SIG-M5 treated with dmso at 0.1 percent for 504 hours (cell line): Measurements from ENCODE around the gene USP48.
"Not testable (repeated sequence)": the region's sequence is repeated elsewhere in the genome, so short reads cannot be mapped to it uniquely, and the experiment has no call there.

ENCODE experiments used
- DNase-seq: peaks from one replicate; lab custom pipeline; 2025; ENCODE audit not compliant: unreplicated experiment; lab: John Stamatoyannopoulos, UW

Gene USP48

DNA sequence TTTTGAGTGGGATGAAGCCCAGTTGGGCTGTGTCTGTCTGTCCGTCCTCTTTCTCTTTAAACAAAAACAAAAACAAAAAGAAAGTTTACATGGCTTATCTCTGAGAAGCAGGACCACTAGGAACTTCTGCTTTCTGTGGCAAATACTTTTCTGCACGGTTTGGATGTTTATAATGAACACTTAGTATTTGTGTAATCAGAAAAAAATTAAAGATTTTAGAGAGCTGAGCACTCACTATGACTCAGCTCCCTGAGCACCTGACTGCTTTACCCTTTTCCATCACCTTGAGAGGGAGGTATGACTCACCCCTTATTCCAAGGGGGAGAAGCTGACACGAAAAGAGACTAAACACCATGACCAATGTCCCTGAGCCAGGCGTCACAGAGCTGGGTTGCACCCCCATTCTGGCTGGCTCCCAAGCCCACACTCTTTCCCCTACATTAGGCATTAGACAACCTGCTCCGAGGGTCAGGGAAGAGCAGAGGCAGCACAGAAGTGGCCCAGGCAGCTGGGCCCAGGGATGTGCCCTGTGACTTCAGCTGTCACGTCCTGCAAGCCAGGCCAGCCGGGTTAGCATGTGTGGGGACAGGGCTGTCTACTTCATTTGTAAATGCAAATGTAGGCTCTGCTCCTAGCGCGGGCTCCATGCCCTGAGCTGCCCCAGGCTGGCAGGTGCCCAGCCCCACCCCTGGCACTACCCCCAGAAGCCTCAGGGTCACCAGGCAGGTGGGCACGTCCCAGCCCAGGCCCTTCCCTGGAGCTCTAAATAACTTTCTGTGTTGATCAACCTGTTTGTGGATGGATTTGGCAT, 144.2 kb downstream of the USP48 start:
- DNase-seq = no peak

DNA sequence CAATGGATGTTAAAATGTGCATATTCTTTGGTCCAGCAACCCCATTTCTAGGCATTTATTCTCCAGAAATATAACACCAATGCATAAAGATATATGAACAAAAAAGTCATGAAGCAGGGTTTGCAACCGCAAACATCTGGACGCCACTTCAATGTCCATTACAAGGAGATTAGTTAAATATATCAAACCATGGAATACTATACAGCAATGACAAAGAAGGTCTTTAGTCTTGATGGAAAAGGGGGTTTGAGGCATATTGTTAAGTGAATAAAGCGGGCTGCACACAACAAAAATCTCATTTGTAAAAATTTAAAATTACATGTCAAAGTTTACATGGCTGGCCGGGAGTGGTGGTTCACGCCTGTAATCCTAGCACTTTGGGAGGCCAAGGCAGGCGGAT, 145.4 kb downstream of the USP48 start:
- no peak for DNase-seq

DNA sequence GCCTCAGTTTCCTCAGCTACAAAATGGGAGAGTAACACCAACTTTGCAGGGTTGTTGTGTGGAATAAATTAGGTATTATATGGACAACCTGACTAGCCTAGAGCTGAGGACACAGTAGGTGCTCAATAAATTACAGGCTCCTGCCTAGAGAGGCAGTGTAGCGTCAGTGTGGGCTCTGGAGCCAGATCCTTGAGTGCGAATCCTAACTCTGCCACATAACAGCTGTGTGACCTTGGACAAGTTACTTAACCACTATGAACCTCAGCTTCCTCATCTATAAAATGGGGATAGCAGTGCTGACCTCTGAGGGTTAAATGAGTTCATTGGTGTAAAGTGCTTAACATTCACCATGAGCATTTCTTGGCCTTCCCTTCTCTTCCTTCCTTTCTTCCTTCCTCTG, 146.9 kb downstream of the USP48 start:
- no peak for DNase-seq

DNA sequence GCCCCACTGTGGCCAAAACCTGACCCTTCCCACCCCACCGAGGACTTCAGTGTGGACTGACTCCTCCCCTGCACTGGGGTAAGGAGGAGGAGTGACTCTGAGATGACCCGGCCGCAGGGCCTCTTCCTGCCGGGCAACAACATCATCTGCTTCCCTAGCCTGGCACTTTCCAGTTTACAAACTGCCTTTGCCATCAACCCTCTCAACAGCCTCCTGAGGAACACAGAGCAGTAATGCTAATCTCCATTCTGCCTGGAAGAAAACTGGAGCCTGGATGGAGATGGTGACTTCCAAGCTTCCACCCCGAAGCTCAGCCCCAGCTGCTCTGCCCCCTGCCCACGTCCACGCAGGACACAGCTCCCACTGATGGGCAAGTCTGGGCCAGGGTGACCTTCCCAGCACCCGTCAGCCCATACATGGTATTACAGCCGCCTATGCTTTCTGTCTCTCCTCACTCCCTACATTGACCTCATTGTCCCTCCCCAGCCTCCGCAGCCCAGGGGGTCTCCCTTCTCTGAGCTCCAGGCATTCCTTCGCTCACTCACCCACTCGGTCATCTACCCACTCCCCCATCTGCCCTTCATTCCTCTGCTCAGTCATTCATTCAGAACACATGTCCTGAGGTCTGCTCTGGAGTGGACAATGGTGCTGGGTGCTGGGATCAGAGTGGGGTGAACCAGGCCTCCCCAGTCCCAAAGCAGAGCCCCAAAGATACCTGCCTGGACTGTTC, 148.0 kb downstream of the USP48 start:
- no peak for DNase-seq

DNA sequence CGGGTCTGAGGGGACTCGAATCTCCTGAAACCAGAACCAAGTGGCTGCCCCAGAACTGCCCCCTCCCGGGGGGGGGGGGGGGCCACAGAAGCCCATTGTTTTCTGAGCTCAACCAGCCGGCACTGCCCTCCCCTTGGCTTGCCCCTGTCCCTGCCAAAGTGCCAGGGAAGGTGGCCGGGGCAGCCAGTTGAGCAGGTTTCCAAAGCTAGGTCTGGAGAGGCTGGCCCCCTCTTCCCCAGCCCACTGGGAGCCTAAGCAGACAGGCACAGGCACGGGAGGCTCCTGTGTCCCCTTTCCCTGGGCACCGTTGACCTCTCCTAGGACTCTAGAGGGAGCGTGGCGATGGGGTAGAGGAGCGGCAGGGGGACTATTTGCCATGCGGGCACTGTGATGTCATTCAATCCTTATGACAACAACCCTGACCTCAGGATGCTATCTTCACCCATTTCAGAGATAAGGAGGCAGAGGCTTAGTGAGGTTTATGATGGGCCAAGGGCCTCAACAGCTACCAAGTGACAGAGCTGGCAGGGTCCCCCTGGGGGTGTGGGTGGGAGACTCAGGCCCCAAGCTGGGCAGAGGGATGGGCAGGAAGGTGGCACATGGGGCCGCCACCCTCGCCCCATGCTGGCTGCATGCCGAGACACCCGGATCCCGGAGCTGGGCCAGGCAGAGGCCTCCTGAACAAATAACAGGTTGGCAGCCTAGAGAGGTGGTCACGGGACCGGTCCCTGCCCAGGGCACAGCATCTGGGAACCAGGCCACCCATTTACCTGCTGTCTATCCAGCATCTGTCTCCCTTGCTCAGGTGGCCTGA, 148.8 kb downstream of the USP48 start:
- DNase-seq = no peak

DNA sequence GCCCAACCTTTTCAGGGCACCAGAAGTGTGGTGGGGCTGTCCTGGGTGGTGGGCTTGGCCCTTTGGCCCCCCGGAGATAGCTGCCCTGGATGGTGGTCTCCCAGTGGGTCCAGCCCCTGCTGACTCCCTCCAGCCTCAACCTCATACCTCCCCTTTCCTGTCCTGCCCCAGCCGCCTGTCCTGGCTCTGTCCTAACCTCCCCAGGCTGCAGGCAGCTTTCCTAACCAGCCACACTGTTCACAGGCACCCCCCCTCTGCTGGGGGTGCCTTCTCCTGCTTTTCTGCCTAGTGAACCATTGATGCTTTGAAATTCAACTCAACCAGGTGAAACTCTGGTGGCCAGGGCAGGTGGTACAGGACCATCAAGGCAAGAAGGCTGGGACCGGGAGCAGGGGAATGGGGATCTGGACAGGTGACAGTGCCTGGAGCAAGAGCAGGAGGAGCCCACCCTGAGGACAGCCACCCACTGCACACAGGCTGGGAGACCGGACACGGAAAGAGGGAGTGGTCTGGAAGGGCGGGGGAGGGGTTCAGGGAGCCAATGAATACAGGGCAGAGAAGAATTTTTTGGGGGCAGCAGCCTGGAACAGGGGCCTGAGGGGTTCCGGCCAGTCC, 149.7 kb downstream of the USP48 start:
- no peak for DNase-seq

DNA sequence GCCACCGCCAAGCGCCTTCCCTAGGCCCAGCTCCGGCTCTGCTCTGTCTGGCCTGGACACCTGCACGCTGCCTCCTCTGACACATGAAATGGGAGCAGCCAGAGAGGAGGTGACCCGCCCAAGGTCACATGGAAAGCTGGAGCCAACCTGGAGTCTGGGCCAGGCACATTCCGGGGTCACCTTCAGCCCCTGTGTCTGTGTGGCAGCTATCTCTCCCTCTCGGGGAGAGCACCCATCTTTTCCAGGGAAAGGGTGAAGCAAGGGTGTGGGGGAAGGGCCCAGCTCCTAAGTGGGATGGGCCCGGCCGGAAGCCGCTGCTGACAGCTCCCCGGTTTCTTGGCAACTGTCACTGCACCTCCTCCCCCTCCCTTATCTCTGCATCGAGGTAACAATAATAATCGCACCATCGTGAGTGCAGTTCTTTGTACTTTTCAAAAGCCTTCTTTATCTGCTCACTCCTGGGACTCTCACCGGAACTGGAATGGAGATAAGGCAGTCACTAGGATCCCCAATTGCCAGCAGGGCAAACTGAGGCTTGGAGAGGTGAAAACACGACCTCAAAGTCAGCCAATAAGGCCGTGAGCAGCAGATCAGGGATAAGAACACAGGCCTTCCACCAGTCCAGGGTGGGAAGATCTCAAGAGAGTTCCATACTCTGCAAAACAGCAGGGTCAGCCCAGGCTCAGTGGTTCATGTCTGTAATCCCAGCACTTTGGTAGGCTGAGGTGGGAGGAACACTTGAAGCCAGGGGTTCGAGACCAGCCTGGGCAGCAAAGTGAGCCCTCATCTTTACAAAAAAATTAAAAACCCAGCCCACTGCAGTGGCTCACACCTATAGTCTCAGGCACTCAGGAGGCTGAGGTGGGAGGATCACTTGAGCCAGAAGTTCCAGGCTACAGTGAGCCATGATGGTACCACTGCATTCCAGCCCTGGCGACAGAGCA, 150.7 kb downstream of the USP48 start:
- DNase-seq = no peak

DNA sequence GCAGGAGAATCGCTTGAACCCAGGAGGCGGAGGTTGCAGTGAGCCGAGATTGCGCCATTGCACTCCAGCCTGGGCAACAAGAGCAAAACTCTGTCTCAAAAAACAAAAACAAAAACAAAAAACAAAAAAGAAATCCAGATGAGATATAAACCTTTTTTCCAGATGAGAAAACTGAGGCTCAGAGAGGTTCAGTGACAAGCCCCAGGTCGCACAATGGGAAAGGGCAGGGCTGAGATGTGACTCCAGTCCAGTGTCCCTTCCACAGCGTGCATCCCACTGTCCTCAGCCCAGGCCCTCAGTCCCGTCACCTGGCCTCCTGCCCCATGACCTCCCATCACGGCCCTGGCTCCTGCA, 151.4 kb downstream of the USP48 start:
- DNase-seq = not testable (repeated sequence)

DNA sequence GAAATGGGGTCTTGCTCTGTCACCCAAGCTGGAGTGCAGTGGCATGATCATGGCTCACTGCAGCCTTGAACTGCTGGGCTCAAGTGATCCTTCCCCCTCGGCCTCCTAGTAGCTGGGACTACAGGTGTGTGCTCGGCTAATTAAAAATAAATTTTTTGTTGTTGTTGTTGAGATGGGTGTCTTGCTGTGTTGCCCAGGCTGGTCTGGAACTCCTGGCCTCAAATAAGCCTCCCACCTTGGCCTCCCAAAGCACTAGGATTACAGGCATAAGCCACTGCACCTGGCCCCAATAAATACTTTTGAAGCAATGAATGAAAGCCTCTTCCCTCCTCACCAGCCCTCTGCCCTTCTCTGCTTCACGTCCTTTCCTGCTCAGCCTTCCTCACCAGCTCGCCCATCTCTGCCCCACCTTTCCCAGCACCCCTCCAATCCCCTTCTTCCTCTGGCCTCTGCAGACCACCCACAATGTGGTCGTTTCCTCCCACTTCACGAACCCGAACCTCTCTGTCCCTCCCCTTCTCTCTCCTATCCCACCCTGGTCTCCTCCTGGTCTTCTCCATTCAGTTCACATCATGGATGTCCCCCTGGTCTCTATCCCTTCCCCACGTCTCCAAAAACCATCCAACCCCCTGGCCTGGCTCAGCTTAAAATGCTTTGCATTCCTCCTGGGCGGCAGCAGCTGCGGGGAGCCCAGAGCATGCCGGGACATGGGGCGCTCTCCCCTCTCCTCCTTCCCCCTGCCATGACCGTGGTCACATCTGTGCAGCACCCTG, 152.2 kb downstream of the USP48 start:
- DNase-seq = no peak

DNA sequence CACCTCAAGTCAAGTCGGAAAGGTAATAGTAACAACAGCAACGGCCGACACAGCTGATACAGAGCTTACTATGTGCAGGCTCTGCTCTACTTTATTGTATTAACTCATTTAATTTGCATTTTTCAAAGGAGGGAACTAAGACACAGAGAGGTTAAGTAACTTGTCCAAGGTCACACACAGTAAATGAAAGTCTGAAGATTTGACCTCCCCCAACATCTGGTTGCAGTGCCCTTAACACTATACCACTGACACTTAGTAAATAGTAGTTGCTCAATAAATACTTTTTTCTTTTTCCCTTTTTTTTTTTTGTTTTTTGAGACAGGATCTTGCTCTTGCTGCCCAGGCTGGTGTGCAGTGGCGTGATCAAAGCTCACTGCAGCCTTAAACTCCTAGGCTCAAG, 153.0 kb downstream of the USP48 start:
- DNase-seq = no peak

DNA sequence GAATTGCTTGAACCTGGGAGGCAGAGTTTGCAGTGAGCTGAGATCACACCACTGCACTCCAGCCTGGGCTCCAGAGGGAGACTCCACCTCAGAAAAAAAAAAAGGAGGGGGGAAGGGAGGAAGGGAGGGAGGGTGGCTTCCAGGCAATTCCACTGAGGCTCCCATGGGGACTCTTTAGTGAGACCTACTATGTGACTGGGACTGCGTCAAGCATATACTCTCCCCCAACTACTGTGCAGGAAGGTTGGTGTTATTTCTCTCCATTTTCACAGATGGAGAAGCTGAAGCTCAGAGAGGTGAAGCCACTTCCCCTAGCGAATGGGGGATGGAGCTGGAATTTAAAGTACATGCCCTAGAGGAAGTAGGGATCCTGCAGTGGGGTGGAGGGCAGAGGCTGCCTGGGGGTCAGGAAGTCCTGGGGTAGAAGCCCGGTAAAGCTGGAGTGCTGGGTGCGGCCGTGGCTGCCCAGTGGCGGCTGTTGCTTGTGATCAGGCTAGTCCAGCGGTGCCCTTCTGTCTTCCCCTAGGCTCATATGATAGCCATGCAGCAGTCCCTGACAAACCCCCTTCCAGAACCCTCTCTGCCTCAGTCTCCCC, 154.1 kb downstream of the USP48 start:
- no peak for DNase-seq
